GM12878 (cell line): ENCODE data around the gene SHISA4.

Experiments used
- ATF7 ChIP-seq: fragments of 450-650 bp; IDR thresholded peaks from 2 replicates; pipeline ENCODE4 v1.6.1; 2016; ENCODE audit warnings: low read depth, mild to moderate bottlenecking
- CHD4 ChIP-seq: fragments of 200-600 bp; sonication (generic); IDR thresholded peaks from 2 replicates; pipeline ENCODE4 v1.6.1; 2016; ENCODE audit warnings: mild to moderate bottlenecking
- CREB1 ChIP-seq: IDR thresholded peaks from 2 replicates; pipeline ENCODE4 v1.6.1; 2012; ENCODE audit warnings: low read depth, mild to moderate bottlenecking, inconsistent platforms
- EZH2 ChIP-seq: IDR thresholded peaks from 2 replicates; pipeline ENCODE4 v1.6.1; 2012; ENCODE audit warnings: low read depth, mild to moderate bottlenecking, control low read depth, inconsistent platforms, low read length, borderline replicate concordance; ENCODE audit not compliant: control insufficient read depth
- GABPA ChIP-seq: IDR thresholded peaks from 2 replicates; pipeline ENCODE4 v1.6.1; 2014; ENCODE audit warnings: antibody characterized with exemption, low read depth, mild to moderate bottlenecking, inconsistent platforms
- POLR2AphosphoS5 ChIP-seq: IDR thresholded peaks from 2 replicates; pipeline ENCODE4 v1.6.1; 2011; ENCODE audit warnings: mild to moderate bottlenecking, low read length, inconsistent platforms
- SREBF2 ChIP-seq: IDR thresholded peaks from 2 replicates; pipeline ENCODE4 v1.6.1; 2012; ENCODE audit warnings: mild to moderate bottlenecking, low read length
- ZNF274 ChIP-seq: IDR thresholded peaks from one replicate; pipeline ENCODE4 v1.8.0; 2011; ENCODE audit not compliant: insufficient read length, insufficient read depth

DNA sequence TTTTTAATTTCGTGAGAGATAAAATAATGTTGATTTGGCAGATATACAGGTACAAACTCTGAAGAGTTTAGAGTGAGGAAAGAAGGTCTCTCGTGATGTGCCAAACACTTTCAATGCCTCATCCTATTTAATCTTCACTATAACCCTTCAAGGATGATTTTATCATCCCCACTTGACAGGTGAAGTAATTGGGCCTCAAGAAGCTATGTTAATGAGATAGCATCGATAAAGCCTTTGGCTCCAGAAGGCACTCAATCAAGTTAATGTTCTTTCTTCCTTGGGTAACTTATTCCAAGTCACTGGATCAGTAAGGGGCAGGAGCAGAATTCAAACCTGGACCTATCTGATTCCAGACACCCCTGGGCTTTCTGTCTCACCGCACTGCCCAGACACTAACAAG, 50.5 kb downstream of the SHISA4 start:
- no peak for TF ChIP-seq GABPA
- no peak for TF ChIP-seq ATF7
- TF ChIP-seq SREBF2: no peak
- TF ChIP-seq POLR2AphosphoS5: no peak
- no peak for TF ChIP-seq CHD4
- TF ChIP-seq EZH2: no peak
- no peak for TF ChIP-seq CREB1
- no peak for TF ChIP-seq ZNF274
